SK-N-SH (cell line): ENCODE results near the gene LCNL1. TPM values are rescaled to one million over a fixed set of nuclear protein-coding genes. Genes with fewer than 3 reads are reported as not detected.

Experiments used
- CTCF ChIA-PET: fragments of 300-600, 350-600 bp; formaldehyde crosslinking; extraction: SDS; loops from one replicate; lab custom pipeline; 2021; lab: Yijun Ruan, JAX
- POLR2A ChIA-PET: fragments of 350-600 bp; sonication (Branson Sonifier 250); formaldehyde crosslinking; extraction: SDS; loops from one replicate; lab custom pipeline; 2020; ENCODE audit warnings: antibody characterized with exemption, inconsistent platforms; lab: Yijun Ruan, JAX
- DNase-seq: peaks from one replicate; pipeline ENCODE4 v3.0.0; 2012
- H2AFZ ChIP-seq: fragments of 200-600 bp; sonication (generic); 2 replicates; pipeline ENCODE4 v1.8.1; 2016; ENCODE audit warnings: antibody characterized with exemption, mild to moderate bottlenecking, low read depth
- H3F3A ChIP-seq: fragments of 200-600 bp; sonication (generic); replicated peaks from 2 replicates; pipeline ENCODE3; 2016; ENCODE audit warnings: antibody characterized with exemption, mild to moderate bottlenecking; ENCODE audit not compliant: insufficient read depth
- H3K27ac ChIP-seq, 2 experiments: fragments of 200-500 bp in 1 of 2; fragments of 200-600 bp in 1 of 2; sonication (Bioruptor generic) in 1 of 2; sonication (generic), shearing (Covaris generic) in 1 of 2; 2 replicates each; pipeline versions ENCODE4 v1.5.1 to v1.6.1; 2014 to 2016; ENCODE audit warnings: low read depth in 2 of 2, inconsistent platforms in 1 of 2, low read length in 1 of 2, mild to moderate bottlenecking in 1 of 2, mixed read lengths in 1 of 2
- H3K27me3 ChIP-seq: fragments of 200-600 bp; sonication (generic), shearing (Covaris generic); 2 replicates; pipeline ENCODE4 v1.6.1; 2016; ENCODE audit warnings: mixed run types; ENCODE audit not compliant: insufficient read depth
- H3K36me3 ChIP-seq, 2 experiments: fragments of 200-500 bp in 1 of 2; fragments of 200-600 bp in 1 of 2; sonication (Bioruptor generic) in 1 of 2; sonication (generic) in 1 of 2; replicated peaks in 1 of 2; 2 replicates each; pipeline versions ENCODE3 to v1.5.1; 2014 to 2016; ENCODE audit warnings: low read length in 1 of 2, mild to moderate bottlenecking in 1 of 2; ENCODE audit not compliant: insufficient read depth in 2 of 2, control insufficient read depth in 1 of 2
- H3K4me1 ChIP-seq, 2 experiments: fragments of 200-500 bp in 1 of 2; fragments of 200-600 bp in 1 of 2; sonication (Bioruptor generic) in 1 of 2; sonication (generic), shearing (Covaris generic) in 1 of 2; 2 replicates each; pipeline versions ENCODE4 v1.5.1 to v1.6.1; 2014 to 2016; ENCODE audit warnings: low read depth in 1 of 2, low read length in 1 of 2, mixed run types in 1 of 2; ENCODE audit not compliant: insufficient read depth in 2 of 2, control insufficient read depth in 1 of 2
- H3K4me2 ChIP-seq: fragments of 200-600 bp; sonication (generic), shearing (Covaris generic); 2 replicates; pipeline ENCODE4 v1.6.1; 2017; ENCODE audit warnings: mixed run types
- H3K4me3 ChIP-seq, 2 experiments: fragments of 200-500 bp in 1 of 2; fragments of 200-600 bp in 1 of 2; sonication (Bioruptor generic) in 1 of 2; sonication (generic), shearing (Covaris generic) in 1 of 2; 2 replicates each; pipeline versions ENCODE4 v1.5.1 to v1.8.1; 2014 to 2016; ENCODE audit warnings: low read depth in 2 of 2, inconsistent platforms in 1 of 2, low read length in 1 of 2, mild to moderate bottlenecking in 1 of 2, mixed read lengths in 1 of 2, moderate library complexity in 1 of 2
- H3K79me2 ChIP-seq: fragments of 200-600 bp; sonication (generic); 2 replicates; pipeline ENCODE4 v1.8.1; 2017; ENCODE audit warnings: mild to moderate bottlenecking; ENCODE audit not compliant: insufficient read depth
- H3K9ac ChIP-seq: fragments of 200-600 bp; sonication (generic); 2 replicates; pipeline ENCODE4 v1.6.1; 2017; ENCODE audit warnings: mixed run types
- H3K9me2 ChIP-seq: fragments of 200-600 bp; sonication (generic); 2 replicates; pipeline ENCODE4 v1.6.1; 2017; ENCODE audit warnings: mixed run types
- H3K9me3 ChIP-seq: fragments of 200-600 bp; sonication (generic); 2 replicates; pipeline ENCODE4 v1.6.1; 2017; ENCODE audit warnings: mixed run types, mild to moderate bottlenecking, moderate library complexity
- H4K20me1 ChIP-seq: fragments of 200-600 bp; sonication (generic); 2 replicates; pipeline ENCODE4 v1.6.1; 2017; ENCODE audit warnings: mild to moderate bottlenecking, mixed run types; ENCODE audit not compliant: insufficient read depth
- EZH2phosphoT487 ChIP-seq: fragments of 200-600 bp; sonication (generic); IDR thresholded peaks from 2 replicates; pipeline ENCODE4 v1.6.1; 2017; ENCODE audit warnings: low read depth, mixed run types, mild to moderate bottlenecking, antibody characterized with exemption, moderate library complexity, borderline replicate concordance
- FOSL2 ChIP-seq: IDR thresholded peaks from 2 replicates; pipeline ENCODE4 v1.4.0; 2012; ENCODE audit warnings: low read depth, mild to moderate bottlenecking, moderate library complexity, borderline replicate concordance
- GATA2 ChIP-seq: sonication (generic); formaldehyde crosslinking; IDR thresholded peaks from 2 replicates; pipeline ENCODE4 v1.5.0; 2020; ENCODE audit warnings: mild to moderate bottlenecking, missing genetic modification reagents
- MEF2A ChIP-seq: IDR thresholded peaks from 2 replicates; pipeline ENCODE4 v1.4.0; 2012; ENCODE audit warnings: low read depth, borderline replicate concordance
- NFIC ChIP-seq: IDR thresholded peaks from 2 replicates; pipeline ENCODE4 v1.4.0; 2012; ENCODE audit warnings: borderline replicate concordance
- RCOR1 ChIP-seq: fragments of 150-350 bp; IDR thresholded peaks from 2 replicates; pipeline ENCODE4 v1.6.1; 2017; ENCODE audit warnings: antibody characterized with exemption, low read length
- RFX5 ChIP-seq: IDR thresholded peaks from 2 replicates; pipeline ENCODE4 v1.6.1; 2012; ENCODE audit warnings: mild to moderate bottlenecking, improper control_type of control experiment, low read length
- RXRA ChIP-seq: IDR thresholded peaks from 2 replicates; pipeline ENCODE4 v1.4.0; 2012; ENCODE audit warnings: low read depth, mild to moderate bottlenecking, borderline replicate concordance
- SIN3A ChIP-seq: IDR thresholded peaks from 2 replicates; pipeline ENCODE4 v1.6.1; 2012; ENCODE audit warnings: low read depth, mild to moderate bottlenecking, low read length, moderate library complexity, borderline replicate concordance
- SMC3 ChIP-seq: IDR thresholded peaks from 2 replicates; pipeline ENCODE4 v1.6.1; 2012; ENCODE audit warnings: low read depth, low read length, improper control_type of control experiment
- TAF1 ChIP-seq: IDR thresholded peaks from 2 replicates; pipeline ENCODE4 v1.6.1; 2012; ENCODE audit warnings: low read depth, mild to moderate bottlenecking, low read length, moderate library complexity, borderline replicate concordance
- TCF12 ChIP-seq: IDR thresholded peaks from 2 replicates; pipeline ENCODE4 v1.4.0; 2012
- TEAD4 ChIP-seq: IDR thresholded peaks from 2 replicates; pipeline ENCODE4 v1.4.0; 2012; ENCODE audit warnings: mild to moderate bottlenecking, borderline replicate concordance; ENCODE audit not compliant: insufficient read depth
- ZBTB33 ChIP-seq: IDR thresholded peaks from 2 replicates; pipeline ENCODE4 v1.4.0; 2012; ENCODE audit warnings: low read depth, borderline replicate concordance
- WGBS: methylation state at CpG from one replicate; pipeline ENCODE4 v1.1.6; 2017; ENCODE audit warnings: low lambda C conversion rate; 5-methylcytosine and 5-hydroxymethylcytosine counted together
- polyA plus RNA-seq, 3 experiments: library from polyadenylated mRNA; depleted of rRNA; stranded (reverse); fragments of >200 nt; gene quantifications; 2 replicates each; pipeline ENCODE4 v1.2.3, GENCODE V29; 2012
- TF ChIP-seq, protein P1 (sequence below): fragments of 150-350 bp; IDR thresholded peaks from 2 replicates; pipeline ENCODE4 v1.6.1; 2017; ENCODE audit warnings: antibody characterized with exemption, low read length, low read depth, borderline replicate concordance
- TF ChIP-seq, protein P2 (sequence below): IDR thresholded peaks from 2 replicates; pipeline ENCODE4 v1.6.1; 2012; ENCODE audit warnings: mild to moderate bottlenecking, low read depth, low read length, moderate library complexity
- TF ChIP-seq, protein P3 (sequence below): IDR thresholded peaks from 2 replicates; pipeline ENCODE4 v1.4.0; 2012; ENCODE audit warnings: low read depth, borderline replicate concordance

LCNL1 gene
- polyA plus RNA-seq, 1 of the 3 experiments (the other 2 are of a cell fraction), result not detected

DNA sequence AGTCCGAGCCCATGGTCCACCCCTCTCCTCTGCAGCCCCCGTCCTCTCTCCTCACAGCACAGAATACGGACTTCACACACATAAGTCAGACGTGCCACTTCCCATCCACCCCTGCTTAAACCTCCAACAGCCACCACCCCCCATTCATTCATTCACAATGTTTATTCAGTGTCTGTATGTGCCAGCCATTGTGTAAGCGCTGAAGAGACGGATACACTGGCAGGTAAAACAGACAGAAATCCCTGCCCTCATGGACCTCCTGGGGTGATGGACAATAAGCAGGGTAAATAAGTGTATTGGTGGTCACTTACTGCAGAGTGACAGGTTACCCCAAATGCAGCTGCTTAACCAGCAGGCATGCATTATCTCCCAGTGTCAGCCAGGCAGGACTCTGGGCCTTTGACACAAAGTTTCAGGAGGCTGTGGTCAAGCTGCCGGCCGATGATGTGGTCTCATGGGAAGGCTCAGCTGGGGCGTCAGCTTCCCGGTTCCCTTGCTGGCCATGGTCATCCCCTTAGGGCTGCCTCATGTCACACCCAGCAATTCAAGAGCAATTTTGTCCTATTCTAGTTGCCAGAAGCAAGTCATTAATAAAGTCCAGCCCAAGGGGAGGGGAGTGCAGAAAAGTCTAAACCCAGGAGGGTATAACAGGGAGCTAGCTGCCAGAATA is 7.6 kb downstream of the LCNL1 start:
- no peak overlapping the region for H3K4me2 ChIP-seq
- TF ChIP-seq RXRA (no peak), NFIC (no peak), TCF12 (no peak), TAF1 (no peak), ZBTB33 (no peak), RCOR1 (no peak), MEF2A (no peak), TEAD4 (no peak), SMC3 (no peak), RFX5 (no peak), EZH2phosphoT487 (no peak), GATA2 (CRISPR knock-in tag) (no peak), FOSL2 (no peak), SIN3A (no peak)
- TF ChIP-seq, protein P1, sequence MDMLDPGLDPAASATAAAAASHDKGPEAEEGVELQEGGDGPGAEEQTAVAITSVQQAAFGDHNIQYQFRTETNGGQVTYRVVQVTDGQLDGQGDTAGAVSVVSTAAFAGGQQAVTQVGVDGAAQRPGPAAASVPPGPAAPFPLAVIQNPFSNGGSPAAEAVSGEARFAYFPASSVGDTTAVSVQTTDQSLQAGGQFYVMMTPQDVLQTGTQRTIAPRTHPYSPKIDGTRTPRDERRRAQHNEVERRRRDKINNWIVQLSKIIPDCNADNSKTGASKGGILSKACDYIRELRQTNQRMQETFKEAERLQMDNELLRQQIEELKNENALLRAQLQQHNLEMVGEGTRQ, result no peak
- TF ChIP-seq, protein P2, sequence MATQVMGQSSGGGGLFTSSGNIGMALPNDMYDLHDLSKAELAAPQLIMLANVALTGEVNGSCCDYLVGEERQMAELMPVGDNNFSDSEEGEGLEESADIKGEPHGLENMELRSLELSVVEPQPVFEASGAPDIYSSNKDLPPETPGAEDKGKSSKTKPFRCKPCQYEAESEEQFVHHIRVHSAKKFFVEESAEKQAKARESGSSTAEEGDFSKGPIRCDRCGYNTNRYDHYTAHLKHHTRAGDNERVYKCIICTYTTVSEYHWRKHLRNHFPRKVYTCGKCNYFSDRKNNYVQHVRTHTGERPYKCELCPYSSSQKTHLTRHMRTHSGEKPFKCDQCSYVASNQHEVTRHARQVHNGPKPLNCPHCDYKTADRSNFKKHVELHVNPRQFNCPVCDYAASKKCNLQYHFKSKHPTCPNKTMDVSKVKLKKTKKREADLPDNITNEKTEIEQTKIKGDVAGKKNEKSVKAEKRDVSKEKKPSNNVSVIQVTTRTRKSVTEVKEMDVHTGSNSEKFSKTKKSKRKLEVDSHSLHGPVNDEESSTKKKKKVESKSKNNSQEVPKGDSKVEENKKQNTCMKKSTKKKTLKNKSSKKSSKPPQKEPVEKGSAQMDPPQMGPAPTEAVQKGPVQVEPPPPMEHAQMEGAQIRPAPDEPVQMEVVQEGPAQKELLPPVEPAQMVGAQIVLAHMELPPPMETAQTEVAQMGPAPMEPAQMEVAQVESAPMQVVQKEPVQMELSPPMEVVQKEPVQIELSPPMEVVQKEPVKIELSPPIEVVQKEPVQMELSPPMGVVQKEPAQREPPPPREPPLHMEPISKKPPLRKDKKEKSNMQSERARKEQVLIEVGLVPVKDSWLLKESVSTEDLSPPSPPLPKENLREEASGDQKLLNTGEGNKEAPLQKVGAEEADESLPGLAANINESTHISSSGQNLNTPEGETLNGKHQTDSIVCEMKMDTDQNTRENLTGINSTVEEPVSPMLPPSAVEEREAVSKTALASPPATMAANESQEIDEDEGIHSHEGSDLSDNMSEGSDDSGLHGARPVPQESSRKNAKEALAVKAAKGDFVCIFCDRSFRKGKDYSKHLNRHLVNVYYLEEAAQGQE, result no peak
- TF ChIP-seq, protein P3, sequence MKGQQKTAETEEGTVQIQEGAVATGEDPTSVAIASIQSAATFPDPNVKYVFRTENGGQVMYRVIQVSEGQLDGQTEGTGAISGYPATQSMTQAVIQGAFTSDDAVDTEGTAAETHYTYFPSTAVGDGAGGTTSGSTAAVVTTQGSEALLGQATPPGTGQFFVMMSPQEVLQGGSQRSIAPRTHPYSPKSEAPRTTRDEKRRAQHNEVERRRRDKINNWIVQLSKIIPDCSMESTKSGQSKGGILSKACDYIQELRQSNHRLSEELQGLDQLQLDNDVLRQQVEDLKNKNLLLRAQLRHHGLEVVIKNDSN, result no peak
- peaks cover 18% of the 10 kb centered on the region; the same call in 1 of the 2 replicates for H3K79me2 ChIP-seq
- CTCF ChIA-PET, result interaction anchor here (0.8 to 6.8 kb wide), 5 partner anchors 9 to 77 kb away, joined by 3 to 68 read pairs (median 3); partner anchors contain the start of genes ABCA2 and FUT7
- H3K4me3 ChIP-seq, result no peak overlapping the region
- H3K9me3 ChIP-seq, result no peaks in the 10 kb centered on the region
- WGBS, result 86% methylated on average over 8 of the region's 10 CpGs
- H2AFZ ChIP-seq, result no peak overlapping the region
- no peak for DNase-seq
- H3F3A ChIP-seq, result no peaks in the 10 kb centered on the region
- H3K4me1 ChIP-seq, result peaks cover 0 to 11% of the 10 kb centered on the region in 2 experiments; a peak in 1 of 4 replicates
- POLR2A ChIA-PET, result no interaction called here
- H4K20me1 ChIP-seq, result 0 out of 2 replicates have a peak, but pooled peaks cover 3% of the 10 kb centered on the region
- no peak overlapping the region for H3K27ac ChIP-seq
- H3K36me3 ChIP-seq, result peaks cover 0 to 7% of the 10 kb centered on the region in 2 experiments
- H3K9me2 ChIP-seq, result no peaks in the 10 kb centered on the region
- H3K9ac ChIP-seq, result no peak overlapping the region
- H3K27me3 ChIP-seq, result no peaks in the 10 kb centered on the region
